Nephron (organoid): Measurements from ENCODE around the gene METRN.
A peak's percentile ranks its signal among the peaks of the same experiment; 100 is the strongest.
"Not testable (repeated sequence)": the region's sequence is repeated elsewhere in the genome, so short reads cannot be mapped to it uniquely, and the experiment has no call there.

Experiments used
- H3K27ac Mint-ChIP-seq, 3 experiments: 2 replicates each; pipeline ENCODE4 v1.8.0; 2020; ENCODE audit warnings: mixed read lengths in 3 of 3, mild to moderate bottlenecking in 2 of 3, moderate library complexity in 1 of 3
- H3K27me3 Mint-ChIP-seq: 2 replicates; pipeline ENCODE4 v1.8.0; 2021; ENCODE audit warnings: low read depth, mild to moderate bottlenecking, moderate library complexity, mixed read lengths
- H3K36me3 Mint-ChIP-seq: 2 replicates; pipeline ENCODE4 v1.8.0; 2020; ENCODE audit warnings: low read depth, mixed read lengths
- H3K4me1 Mint-ChIP-seq: 2 replicates; pipeline ENCODE4 v1.8.0; 2020; ENCODE audit warnings: mixed read lengths
- H3K4me3 Mint-ChIP-seq, 3 experiments: 2 replicates each; pipeline ENCODE4 v1.8.0; 2020; ENCODE audit warnings: mild to moderate bottlenecking in 3 of 3, mixed read lengths in 3 of 3, moderate library complexity in 2 of 3
- H3K9me3 Mint-ChIP-seq: 2 replicates; pipeline ENCODE4 v1.8.0; 2020; ENCODE audit warnings: mixed read lengths
- CTCF ChIP-seq, 3 experiments: fragments of 200-600 bp; sonication (generic); IDR thresholded peaks; one replicate each; pipeline ENCODE4 v1.5.0; 2021; ENCODE audit warnings: antibody characterized with exemption in 3 of 3; ENCODE audit not compliant: unreplicated experiment in 3 of 3

METRN gene

GRCh38 chr16:689175-689897 lies 25.6 kb upstream of the METRN start:
- no peak for TF ChIP-seq CTCF (IDR thresholded peaks at IDR 0.05; ENCODE audit: unreplicated experiment in 3 of 3)
- peaks cover 10% of the 10 kb centered on the region for H3K4me1 Mint-ChIP-seq
- H3K9me3 Mint-ChIP-seq, result no peaks in the 10 kb centered on the region

GRCh38 chr16:691242-691641 lies 23.7 kb upstream of the METRN start:
- Mint-ChIP-seq H3K27me3 (peaks cover 54% of the 10 kb centered on the region), H3K27ac (peak overlapping the region in 2 of 3 experiments; percentile 13 to 16), H3K4me3 (peak overlapping the region; percentile 94 to 97 (median 94)), H3K4me1 (peaks cover 10% of the 10 kb centered on the region)
- not testable (repeated sequence) for H3K9me3 Mint-ChIP-seq, H3K36me3 Mint-ChIP-seq

More at GRCh38 chr16:689175-689897, 25.6 kb upstream of the METRN start:
- no peaks in the 10 kb centered on the region for H3K36me3 Mint-ChIP-seq
- H3K4me3 Mint-ChIP-seq, result peak overlapping the region; percentile 94 to 97 (median 94)
- H3K27me3 Mint-ChIP-seq, result peaks cover 40% of the 10 kb centered on the region
- H3K27ac Mint-ChIP-seq, result no peak overlapping the region

GRCh38 chr16:692356-693108 lies 22.4 kb upstream of the METRN start:
- Mint-ChIP-seq H3K9me3 (no peaks in the 10 kb centered on the region), H3K27me3 (peaks cover 67% of the 10 kb centered on the region), H3K4me1 (peaks cover 10% of the 10 kb centered on the region), H3K4me3 (peak overlapping the region; percentile 79 to 94 (median 80)), H3K36me3 (no peaks in the 10 kb centered on the region), H3K27ac (peak overlapping the region in 2 of 3 experiments; percentile 12 to 45)
- no peak for TF ChIP-seq CTCF (IDR thresholded peaks at IDR 0.05; ENCODE audit: unreplicated experiment in 3 of 3)

- H3K4me1 Mint-ChIP-seq, result peaks cover 10% of the 10 kb centered on the region
- H3K4me3 Mint-ChIP-seq, result peak overlapping the region in 1 of 3 experiments; percentile 21
- H3K27ac Mint-ChIP-seq, result no peak overlapping the region
Observed at GRCh38 chr16:693364-693763, 21.6 kb upstream of the METRN start.

GRCh38 chr16:693766-694165 lies 21.2 kb upstream of the METRN start:
- Mint-ChIP-seq H3K4me1 (peaks cover 10% of the 10 kb centered on the region), H3K4me3 (no peak overlapping the region), H3K9me3 (no peaks in the 10 kb centered on the region), H3K27me3 (peaks cover 79% of the 10 kb centered on the region), H3K27ac (no peak overlapping the region), H3K36me3 (no peaks in the 10 kb centered on the region)
- no peak for TF ChIP-seq CTCF (IDR thresholded peaks at IDR 0.05; ENCODE audit: unreplicated experiment in 3 of 3)

More at GRCh38 chr16:693364-693763, 21.6 kb upstream of the METRN start:
- Mint-ChIP-seq H3K9me3 (no peaks in the 10 kb centered on the region), H3K36me3 (no peaks in the 10 kb centered on the region), H3K27me3 (peaks cover 75% of the 10 kb centered on the region)
- TF ChIP-seq CTCF (IDR thresholded peaks at IDR 0.05; ENCODE audit: unreplicated experiment in 3 of 3), result no peak

GRCh38 chr16:694187-694862 lies 20.6 kb upstream of the METRN start:
- H3K4me1 Mint-ChIP-seq, result peaks cover 10% of the 10 kb centered on the region
- no peaks in the 10 kb centered on the region for H3K9me3 Mint-ChIP-seq
- H3K27ac Mint-ChIP-seq, result no peak overlapping the region
- no peaks in the 10 kb centered on the region for H3K36me3 Mint-ChIP-seq
- peaks cover 85% of the 10 kb centered on the region for H3K27me3 Mint-ChIP-seq
- H3K4me3 Mint-ChIP-seq, result no peak overlapping the region
- TF ChIP-seq CTCF (IDR thresholded peaks at IDR 0.05; ENCODE audit: unreplicated experiment in 3 of 3), result no peak
